SU-DHL-6 (cell line): ENCODE measurements around the gene ZNF665.

Experiments
- H2AFZ ChIP-seq: fragments of 200-600 bp; sonication (generic); 2 replicates; pipeline ENCODE4 v1.6.1; 2014; ENCODE audit warnings: low read depth, mild to moderate bottlenecking, moderate library complexity, mixed read lengths, antibody characterized with exemption, low read length; ENCODE audit not compliant: severe bottlenecking
- H3F3A ChIP-seq: fragments of 200-600 bp; shearing (Covaris generic); 2 replicates; pipeline ENCODE4 v1.6.0; 2016; ENCODE audit warnings: antibody characterized with exemption, mild to moderate bottlenecking; ENCODE audit not compliant: insufficient read depth
- H3K27ac ChIP-seq: fragments of 200-600 bp; sonication (generic); 2 replicates; pipeline ENCODE4 v1.5.1; 2016; ENCODE audit warnings: low read depth, mild to moderate bottlenecking, low read length, moderate library complexity, mixed read lengths
- H3K27me3 ChIP-seq: fragments of 200-600 bp; sonication (generic), shearing (Covaris generic); 2 replicates; pipeline ENCODE4 v1.6.0; 2014; ENCODE audit warnings: mild to moderate bottlenecking, low read length
- H3K36me3 ChIP-seq: fragments of 200-600 bp; sonication (generic); 2 replicates; pipeline ENCODE4 v1.6.1; 2014; ENCODE audit warnings: mild to moderate bottlenecking, low read length, mixed read lengths
- H3K4me2 ChIP-seq: fragments of 300-600, 200-600 bp; shearing (Covaris generic), sonication (generic); 2 replicates; pipeline ENCODE4 v1.6.0; 2014; ENCODE audit warnings: low read length, low read depth, mild to moderate bottlenecking; ENCODE audit not compliant: poor library complexity, severe bottlenecking
- H3K4me3 ChIP-seq: fragments of 200-600 bp; sonication (generic); 2 replicates; pipeline ENCODE4 v1.5.1; 2014; ENCODE audit warnings: antibody characterized with exemption, low read length, mild to moderate bottlenecking, mixed read lengths; ENCODE audit not compliant: insufficient read depth, poor library complexity, severe bottlenecking
- H3K79me2 ChIP-seq: fragments of 200-600 bp; sonication (generic); 2 replicates; pipeline ENCODE4 v1.6.1; 2014; ENCODE audit warnings: mild to moderate bottlenecking, low read length, moderate library complexity; ENCODE audit not compliant: insufficient read depth
- H3K9ac ChIP-seq: fragments of 200-600 bp; sonication (generic); 2 replicates; pipeline ENCODE4 v1.7.0; 2014; ENCODE audit warnings: mild to moderate bottlenecking, low read length
- H3K9me2 ChIP-seq: fragments of 200-600 bp; sonication (generic); replicated peaks from 2 replicates; pipeline ENCODE4 v1.6.1; 2014; ENCODE audit warnings: low read length; ENCODE audit not compliant: insufficient read depth
- H3K9me3 ChIP-seq: fragments of 200-600 bp; sonication (generic); 2 replicates; pipeline ENCODE4 v1.6.1; 2014; ENCODE audit warnings: low read length, mixed read lengths; ENCODE audit not compliant: insufficient read depth
- H4K20me1 ChIP-seq: fragments of 200-600 bp; sonication (generic); 2 replicates; pipeline ENCODE4 v1.6.1; 2014; ENCODE audit warnings: low read depth, mild to moderate bottlenecking, antibody characterized with exemption, low read length, moderate library complexity, mixed read lengths
- EZH2phosphoT487 ChIP-seq: fragments of 200-600 bp; sonication (generic), shearing (Covaris generic); conservative IDR thresholded peaks from 2 replicates; pipeline ENCODE4 v1.6.1; 2018; ENCODE audit warnings: mild to moderate bottlenecking, antibody characterized with exemption, low read length, moderate library complexity, mixed read lengths
- TF ChIP-seq, protein P1 (sequence below): fragments of 200-600 bp; sonication (generic); IDR thresholded peaks from one replicate; pipeline ENCODE4 v1.5.1; 2017; ENCODE audit warnings: antibody characterized with exemption, mild to moderate bottlenecking, low read length, moderate library complexity; ENCODE audit not compliant: insufficient read depth, poor library complexity, severe bottlenecking

ZNF665 gene

DNA sequence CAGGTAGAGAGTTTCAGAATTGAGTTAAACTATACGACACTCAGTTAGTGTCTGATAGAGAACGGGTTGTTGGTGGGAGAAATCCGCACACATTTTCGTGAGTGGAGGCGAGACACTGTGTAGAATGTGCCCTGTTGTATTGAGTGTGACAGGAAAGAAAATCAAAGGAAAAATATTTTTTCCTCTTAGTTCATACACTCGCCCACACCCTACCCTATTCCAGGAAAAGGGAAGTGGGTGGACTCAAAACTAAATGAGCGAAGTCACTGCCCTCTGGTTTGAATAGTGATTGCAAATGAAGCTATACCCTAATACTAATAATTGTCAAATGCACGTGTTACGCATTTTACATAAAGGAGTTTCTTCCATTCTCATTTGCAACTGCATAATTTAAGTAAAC is 36.3 kb downstream of the ZNF665 start:
- no peaks in the 10 kb centered on the region for H4K20me1 ChIP-seq
- peaks cover 21% of the 10 kb centered on the region for H3K79me2 ChIP-seq
- peaks cover 7% of the 10 kb centered on the region; the same call in 1 of the 2 replicates for H3K36me3 ChIP-seq
- TF ChIP-seq, protein P1, sequence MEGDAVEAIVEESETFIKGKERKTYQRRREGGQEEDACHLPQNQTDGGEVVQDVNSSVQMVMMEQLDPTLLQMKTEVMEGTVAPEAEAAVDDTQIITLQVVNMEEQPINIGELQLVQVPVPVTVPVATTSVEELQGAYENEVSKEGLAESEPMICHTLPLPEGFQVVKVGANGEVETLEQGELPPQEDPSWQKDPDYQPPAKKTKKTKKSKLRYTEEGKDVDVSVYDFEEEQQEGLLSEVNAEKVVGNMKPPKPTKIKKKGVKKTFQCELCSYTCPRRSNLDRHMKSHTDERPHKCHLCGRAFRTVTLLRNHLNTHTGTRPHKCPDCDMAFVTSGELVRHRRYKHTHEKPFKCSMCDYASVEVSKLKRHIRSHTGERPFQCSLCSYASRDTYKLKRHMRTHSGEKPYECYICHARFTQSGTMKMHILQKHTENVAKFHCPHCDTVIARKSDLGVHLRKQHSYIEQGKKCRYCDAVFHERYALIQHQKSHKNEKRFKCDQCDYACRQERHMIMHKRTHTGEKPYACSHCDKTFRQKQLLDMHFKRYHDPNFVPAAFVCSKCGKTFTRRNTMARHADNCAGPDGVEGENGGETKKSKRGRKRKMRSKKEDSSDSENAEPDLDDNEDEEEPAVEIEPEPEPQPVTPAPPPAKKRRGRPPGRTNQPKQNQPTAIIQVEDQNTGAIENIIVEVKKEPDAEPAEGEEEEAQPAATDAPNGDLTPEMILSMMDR, result no peak
- TF ChIP-seq EZH2phosphoT487, result no peak
- no peaks in the 10 kb centered on the region for H3K9me3 ChIP-seq
- no peak overlapping the region for H3K27ac ChIP-seq
- H3K4me3 ChIP-seq, result no peak overlapping the region
- H3K9me2 ChIP-seq, result no peaks in the 10 kb centered on the region
- H3K27me3 ChIP-seq, result no peaks in the 10 kb centered on the region
- no peak overlapping the region for H3K9ac ChIP-seq
- H3K4me2 ChIP-seq, result peak overlapping the region; percentile 67
- H2AFZ ChIP-seq, result no peak overlapping the region
- H3F3A ChIP-seq, result no peaks in the 10 kb centered on the region

DNA sequence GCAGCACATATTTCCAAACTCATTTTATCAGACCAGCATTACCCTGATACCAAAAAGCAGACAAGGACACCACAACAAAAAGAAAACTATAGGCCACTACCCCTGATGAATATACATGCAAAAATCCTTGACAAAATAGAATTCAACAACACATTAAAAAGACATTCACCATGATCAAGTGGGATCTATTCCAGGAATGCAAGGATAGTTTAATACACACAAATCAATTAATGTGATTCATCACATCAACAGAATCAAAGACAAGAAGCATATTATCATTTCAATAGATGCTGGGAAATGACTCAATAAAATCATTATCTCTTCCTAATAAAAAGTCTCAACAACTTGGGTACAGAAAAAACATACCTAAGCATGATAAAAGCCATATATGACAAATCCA is 45.5 kb downstream of the ZNF665 start:
- Histone ChIP-seq H3K4me2 (no peak overlapping the region), H3F3A (no peaks in the 10 kb centered on the region), H3K9ac (no peak overlapping the region), H3K9me3 (peaks cover 28% of the 10 kb centered on the region; the same call in 1 of the 2 replicates), H3K4me3 (no peak overlapping the region), H3K9me2 (no peaks in the 10 kb centered on the region), H3K27ac (no peak overlapping the region), H4K20me1 (no peaks in the 10 kb centered on the region), H3K36me3 (peaks cover 72% of the 10 kb centered on the region), H3K27me3 (no peaks in the 10 kb centered on the region), H3K79me2 (0 out of 2 replicates have a peak, but pooled peaks cover 3% of the 10 kb centered on the region), H2AFZ (no peak overlapping the region)
- no peak for TF ChIP-seq EZH2phosphoT487
- TF ChIP-seq, protein P1, result no peak

DNA sequence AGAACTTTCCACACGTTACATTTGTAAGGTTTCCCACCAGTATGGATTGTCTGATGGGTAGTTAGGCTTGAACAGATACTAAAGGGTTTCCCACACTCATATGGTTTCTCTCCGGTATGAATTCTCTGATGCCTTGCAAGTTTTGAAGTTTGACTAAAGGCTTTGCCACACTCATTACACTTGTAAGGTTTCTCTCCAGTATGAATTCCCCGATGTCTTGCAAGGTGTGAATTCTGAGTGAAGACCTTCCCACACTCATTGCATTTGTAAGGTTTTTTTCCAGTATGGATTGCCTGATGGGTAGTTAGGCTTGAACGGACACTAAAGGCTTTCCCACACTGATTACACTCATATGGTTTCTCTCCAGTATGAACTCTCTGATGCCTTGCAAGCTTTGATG is 52.8 kb downstream of the ZNF665 start:
- Histone ChIP-seq H3K36me3 (peaks cover 41% of the 10 kb centered on the region), H3K9ac (no peak overlapping the region), H3K27me3 (no peaks in the 10 kb centered on the region), H3K79me2 (no peaks in the 10 kb centered on the region), H4K20me1 (no peaks in the 10 kb centered on the region), H3F3A (no peaks in the 10 kb centered on the region), H3K4me2 (no peak overlapping the region), H3K9me2 (no peaks in the 10 kb centered on the region), H3K9me3 (peaks cover 42% of the 10 kb centered on the region; the same call in 1 of the 2 replicates), H3K27ac (no peak overlapping the region), H2AFZ (no peak overlapping the region), H3K4me3 (no peak overlapping the region)
- TF ChIP-seq EZH2phosphoT487, result no peak
- TF ChIP-seq, protein P1, result no peak

DNA sequence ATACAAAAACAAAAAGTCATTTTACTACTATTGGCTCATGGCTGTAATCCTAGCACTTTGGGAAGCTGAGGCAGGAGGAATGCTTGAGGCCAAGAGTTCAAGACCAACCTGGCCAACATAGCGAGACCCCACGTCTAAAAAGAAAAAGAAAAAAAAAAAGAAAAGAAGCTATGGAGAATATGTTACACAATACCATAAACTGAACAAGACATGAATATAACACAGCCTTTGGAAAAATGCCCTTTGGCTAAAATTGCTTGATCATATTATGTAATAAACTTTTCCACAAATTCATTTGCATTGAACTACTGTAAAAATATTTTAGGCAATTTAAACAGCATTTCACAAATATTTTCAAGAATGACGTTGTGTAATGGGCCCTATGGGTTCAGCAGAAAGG is 56.7 kb downstream of the ZNF665 start:
- Histone ChIP-seq H3K36me3 (peaks cover 8% of the 10 kb centered on the region), H3K9me2 (no peaks in the 10 kb centered on the region), H3K4me2 (no peak overlapping the region), H3F3A (peaks cover 6% of the 10 kb centered on the region; the same call in 1 of the 2 replicates), H3K4me3 (no peak overlapping the region), H3K9me3 (peaks cover 27% of the 10 kb centered on the region; the same call in 1 of the 2 replicates), H3K9ac (no peak overlapping the region), H4K20me1 (no peaks in the 10 kb centered on the region), H2AFZ (no peak overlapping the region), H3K79me2 (peaks cover 10% of the 10 kb centered on the region; the same call in 1 of the 2 replicates), H3K27ac (no peak overlapping the region), H3K27me3 (no peaks in the 10 kb centered on the region)
- TF ChIP-seq, protein P1, result no peak
- no peak for TF ChIP-seq EZH2phosphoT487
